CD4-positive, alpha-beta T cell treated with Interleukin-4 for 1 hour (primary cell): ENCODE data around the gene TBXT.

Source experiments
- DNase-seq, 2 donors: peaks; one replicate each; pipeline ENCODE4 v3.0.0-alpha.2; 2020 to 2022

The TBXT gene

GRCh38 chr6:166112580-166112979 is 55.1 kb downstream of the TBXT start:
- no peak for DNase-seq

GRCh38 chr6:166109608-166110007 is 58.0 kb downstream of the TBXT start:
- no peak for DNase-seq
